T follicular helper cell (primary cell): Measurements from ENCODE around the gene DGCR2.
"Not testable (repeated sequence)": the region's sequence is repeated elsewhere in the genome, so short reads cannot be mapped to it uniquely, and the experiment has no call there.

Experiments used
- DNase-seq: peaks from one replicate; pipeline ENCODE4 v3.0.0-alpha.2; 2020; ENCODE audit warnings: low read depth

The DGCR2 gene

GRCh38 chr22:19041704-19042074 lies 80.5 kb downstream of the DGCR2 start:
- no peak for DNase-seq

DNA sequence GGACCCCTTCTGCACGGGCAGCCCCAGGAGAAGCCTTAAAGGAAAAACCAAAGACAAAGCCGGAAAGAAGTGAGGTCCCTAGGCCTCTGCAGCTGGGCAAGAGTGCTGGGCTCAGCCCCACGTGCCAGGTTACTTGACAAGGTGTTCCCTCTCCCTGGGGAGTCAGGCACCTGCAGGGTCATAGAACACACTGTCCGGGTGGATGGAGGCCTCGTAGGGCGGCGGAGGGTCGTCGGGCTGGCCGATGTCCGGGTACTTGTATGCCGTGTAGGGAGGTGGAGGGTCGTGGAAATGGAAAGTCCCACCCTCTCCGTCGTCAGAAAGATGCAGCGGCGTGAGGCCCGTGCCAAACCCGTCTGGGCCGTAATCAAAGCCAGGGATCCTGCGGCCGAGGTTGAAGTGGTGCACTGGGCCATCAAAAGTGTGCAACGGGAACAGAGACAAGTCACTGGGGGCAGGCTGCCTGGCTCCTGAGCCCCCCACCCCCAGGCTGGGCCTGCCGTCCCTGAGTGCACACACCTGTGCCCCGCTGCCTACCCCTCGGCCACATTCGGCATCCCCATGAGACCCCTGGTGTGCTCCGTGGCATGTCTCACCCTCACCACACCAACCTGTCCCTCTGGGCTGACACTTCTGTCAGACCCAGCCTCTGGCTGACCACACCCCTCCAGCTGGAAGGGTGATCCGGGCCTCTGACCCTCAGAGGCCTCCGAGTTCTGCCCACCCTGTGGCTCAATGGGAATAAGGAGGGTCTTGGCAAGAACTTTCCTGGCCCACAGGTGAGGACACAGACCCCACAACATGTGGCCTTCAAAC lies 81.1 kb downstream of the DGCR2 start:
- DNase-seq: no peak

DNA sequence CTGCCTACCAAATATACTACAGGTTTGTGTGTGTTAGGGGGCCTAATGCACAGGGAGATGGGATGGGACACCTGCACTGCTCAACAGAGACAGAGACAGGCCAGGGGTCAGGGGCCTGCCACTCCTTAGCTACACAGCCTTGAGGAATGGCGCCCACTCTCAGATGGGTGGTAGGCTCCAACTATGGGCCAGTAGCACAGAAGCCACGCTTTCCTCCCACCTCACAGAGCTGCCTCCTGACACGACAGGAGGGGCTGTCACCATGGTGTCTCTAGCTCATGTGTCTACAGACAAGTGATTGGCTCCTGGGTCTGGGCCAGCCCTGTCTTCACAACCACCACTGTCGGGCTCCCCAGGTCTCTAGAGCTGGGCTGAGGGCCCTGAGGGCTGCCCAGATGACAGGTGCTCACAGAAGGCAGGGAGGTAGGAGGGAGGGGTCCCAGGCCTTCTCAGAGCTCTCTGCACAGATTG lies 81.8 kb downstream of the DGCR2 start:
- no peak for DNase-seq

DNA sequence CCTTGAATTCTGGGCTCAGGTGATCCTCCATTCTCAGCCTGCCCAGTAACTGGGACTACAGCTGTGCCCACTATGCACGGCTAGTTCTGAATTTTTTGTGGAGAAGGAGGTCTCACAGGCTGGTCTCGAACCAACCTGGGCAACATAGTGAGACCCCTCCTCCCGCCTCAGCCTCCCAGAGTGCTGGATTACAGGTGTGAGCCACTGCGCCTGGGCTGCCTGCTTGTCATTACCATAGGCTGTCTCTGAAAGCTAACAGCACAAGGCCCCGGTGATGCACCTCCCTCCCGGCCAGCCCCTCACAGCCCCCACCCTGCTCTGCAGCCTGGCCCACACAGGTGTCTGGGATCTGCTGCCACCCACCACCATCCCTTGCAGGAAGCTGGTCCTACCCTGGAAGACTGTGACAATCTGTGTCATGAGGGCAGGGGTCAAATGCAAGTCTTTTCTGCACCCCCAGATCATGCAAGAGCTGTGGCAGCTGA lies 82.4 kb downstream of the DGCR2 start:
- DNase-seq: no peak

DNA sequence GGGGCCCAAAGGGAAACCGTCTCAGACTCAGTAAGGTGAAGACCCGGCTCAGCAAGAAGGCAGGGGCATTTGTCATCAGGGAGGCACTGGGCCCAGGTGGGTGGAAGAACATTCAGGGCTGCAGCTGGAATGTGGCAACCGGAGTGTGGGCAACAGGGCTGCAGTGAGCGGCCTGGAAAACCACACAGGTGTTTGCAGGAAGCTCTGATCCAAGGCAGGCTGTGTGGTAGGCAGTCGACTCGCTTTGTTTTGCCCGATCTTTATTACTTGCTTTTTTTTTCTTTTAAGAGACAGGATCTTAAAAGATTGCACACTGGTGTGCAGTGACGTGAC lies 82.8 kb downstream of the DGCR2 start:
- no peak for DNase-seq

DNA sequence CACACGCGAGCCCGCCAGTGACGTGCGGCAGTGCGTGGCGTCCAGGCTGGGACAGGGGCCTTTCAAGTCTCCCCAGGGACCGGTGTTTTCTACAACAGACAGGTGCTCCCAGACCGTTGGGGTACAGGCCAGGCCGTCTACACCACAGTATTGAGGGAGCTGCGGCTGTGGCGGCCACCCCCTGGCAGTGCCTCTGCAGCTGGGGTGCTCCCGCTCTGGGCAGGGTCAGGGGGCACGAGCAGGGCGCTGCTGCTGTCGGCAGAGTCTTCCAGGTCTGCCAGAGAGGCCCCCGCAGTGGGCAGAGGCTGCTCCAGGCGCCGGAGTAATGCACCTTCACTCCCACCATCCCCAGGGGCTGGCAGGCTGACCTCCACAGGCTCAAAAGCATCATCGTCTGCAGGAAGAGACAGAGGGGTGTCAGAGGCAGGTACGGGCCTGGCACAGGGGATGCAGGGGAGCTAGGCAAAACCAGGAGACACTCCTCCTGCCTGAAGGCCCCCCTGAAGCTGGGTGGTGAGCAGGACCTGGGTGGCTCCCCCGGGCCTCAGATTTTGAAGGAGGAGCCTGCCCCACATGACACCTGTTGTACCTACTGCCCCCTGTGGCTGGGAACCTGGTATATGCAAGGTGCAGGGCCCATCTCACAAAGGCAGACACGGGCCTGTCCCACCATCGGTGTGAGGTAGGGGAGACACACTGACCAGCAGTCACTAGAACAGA lies 83.3 kb downstream of the DGCR2 start:
- no peak for DNase-seq

DNA sequence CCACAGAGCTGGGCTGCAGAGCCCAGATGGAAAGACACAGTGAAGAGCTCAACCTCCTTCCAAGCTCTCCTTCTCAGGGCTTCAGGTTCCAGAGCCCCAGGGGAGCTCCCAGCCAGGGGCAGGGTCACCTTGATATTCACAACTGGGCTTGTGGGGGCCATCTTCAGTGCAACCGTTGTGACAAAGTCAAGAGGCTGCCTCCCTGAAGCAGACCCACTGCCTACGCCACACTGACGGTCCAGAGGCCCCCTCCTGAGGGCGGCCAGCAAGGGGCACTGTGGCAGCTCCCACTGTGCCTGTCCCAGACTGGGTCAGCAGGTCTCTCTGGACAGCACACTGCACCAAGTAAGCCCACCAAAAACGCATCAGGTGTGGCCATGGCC lies 84.1 kb downstream of the DGCR2 start:
- no peak for DNase-seq

- no peak for DNase-seq
These were observed 84.7 kb downstream of the DGCR2 start for GRCh38 chr22:19037282-19038163.

DNA sequence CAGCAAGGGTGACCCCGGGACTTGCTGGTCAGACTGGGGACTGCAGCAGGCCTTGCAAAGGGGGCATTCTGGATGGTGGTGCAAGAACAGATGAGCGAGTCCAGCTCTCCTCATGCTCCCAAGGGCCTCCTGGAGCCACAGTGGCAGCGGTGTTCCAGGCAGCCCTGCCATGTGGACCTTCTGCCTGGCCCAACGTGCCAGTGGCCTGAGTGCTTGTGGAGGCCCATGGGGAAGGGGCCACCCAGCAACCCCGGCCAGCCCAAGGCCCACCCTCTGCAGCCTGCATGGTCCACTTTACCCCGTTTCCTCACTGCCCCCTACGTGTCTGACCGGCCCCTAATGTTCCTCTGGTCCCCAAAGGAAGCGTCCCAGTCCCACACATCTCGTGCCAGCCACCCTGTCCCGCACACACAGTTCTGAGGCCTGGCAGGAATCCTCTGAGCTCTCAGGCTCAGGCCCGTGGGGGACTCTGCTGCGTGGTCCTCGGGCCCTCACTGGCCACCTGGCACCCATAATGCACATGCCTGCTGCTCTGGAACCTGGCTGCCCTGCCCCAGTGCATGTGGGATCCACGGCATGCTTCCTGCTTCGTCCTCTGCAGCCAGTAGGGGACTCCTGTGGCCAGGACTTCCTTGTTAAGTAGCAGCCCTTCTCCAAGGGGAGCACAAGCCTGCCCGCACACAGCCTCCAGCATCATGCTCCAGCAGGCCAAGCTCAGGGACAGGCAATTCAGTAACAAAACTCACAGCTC lies 85.5 kb downstream of the DGCR2 start:
- DNase-seq: no peak

- no peak for DNase-seq
These were observed 86.0 kb downstream of the DGCR2 start for GRCh38 chr22:19036229-19036522.

- DNase-seq: no peak
These were observed 86.6 kb downstream of the DGCR2 start for GRCh38 chr22:19035474-19036228.

- DNase-seq: not testable (repeated sequence)
These were observed 87.1 kb downstream of the DGCR2 start for GRCh38 chr22:19035126-19035473.

- DNase-seq: not testable (repeated sequence)
These were observed 87.5 kb downstream of the DGCR2 start for GRCh38 chr22:19034724-19035120.

DNA sequence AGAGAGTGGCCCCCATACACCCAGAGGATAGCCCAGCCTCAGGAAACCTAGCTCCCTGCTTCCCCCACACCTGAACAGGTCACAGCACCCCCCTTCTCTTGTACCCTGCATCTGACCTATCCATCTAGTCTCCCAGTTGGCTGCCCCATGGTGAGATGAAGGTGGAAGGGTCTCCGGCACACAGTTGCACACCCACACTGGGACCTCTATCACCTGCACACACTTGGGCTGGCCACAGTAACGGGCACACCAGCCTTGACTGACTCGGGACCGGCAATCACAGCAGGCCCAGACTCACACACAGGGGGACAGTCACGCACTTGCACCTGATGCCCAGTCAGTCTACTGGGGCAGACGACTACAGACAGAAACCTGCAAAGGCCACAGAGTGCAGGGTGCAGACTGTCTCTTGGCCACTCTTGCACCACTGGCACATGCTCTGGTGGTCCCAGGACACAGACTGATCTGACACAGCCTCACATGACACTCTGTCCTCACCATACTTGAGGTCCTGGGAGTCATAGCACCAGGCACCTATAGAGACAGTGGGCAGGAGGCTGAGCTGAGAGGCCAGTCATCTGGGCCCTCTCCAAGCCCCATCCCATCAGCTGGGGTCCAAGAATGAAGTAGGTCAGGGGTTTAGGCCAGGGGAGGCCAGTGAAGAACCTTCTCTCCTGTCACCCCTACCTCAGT lies 88.0 kb downstream of the DGCR2 start:
- not testable (repeated sequence) for DNase-seq

DNA sequence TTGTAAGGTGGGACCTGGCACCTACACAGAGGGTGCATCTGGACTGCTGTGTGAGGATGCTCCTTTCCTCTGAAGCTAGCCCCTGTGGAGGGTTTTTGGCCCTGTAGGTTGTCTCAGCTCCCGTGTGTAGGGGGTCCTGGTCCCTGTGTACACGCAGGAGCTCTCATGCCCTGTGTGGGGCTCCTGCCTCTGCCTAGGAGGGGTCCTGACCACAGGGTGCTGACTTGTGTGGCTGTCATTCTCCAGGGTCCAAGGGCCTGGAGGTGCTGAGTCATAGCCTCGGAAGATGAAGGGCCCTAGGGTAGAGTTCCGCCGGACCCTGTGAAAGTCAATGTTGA lies 88.7 kb downstream of the DGCR2 start:
- DNase-seq: not testable (repeated sequence)

GRCh38 chr22:19032898-19033567 lies 89.2 kb downstream of the DGCR2 start:
- not testable (repeated sequence) for DNase-seq

DNA sequence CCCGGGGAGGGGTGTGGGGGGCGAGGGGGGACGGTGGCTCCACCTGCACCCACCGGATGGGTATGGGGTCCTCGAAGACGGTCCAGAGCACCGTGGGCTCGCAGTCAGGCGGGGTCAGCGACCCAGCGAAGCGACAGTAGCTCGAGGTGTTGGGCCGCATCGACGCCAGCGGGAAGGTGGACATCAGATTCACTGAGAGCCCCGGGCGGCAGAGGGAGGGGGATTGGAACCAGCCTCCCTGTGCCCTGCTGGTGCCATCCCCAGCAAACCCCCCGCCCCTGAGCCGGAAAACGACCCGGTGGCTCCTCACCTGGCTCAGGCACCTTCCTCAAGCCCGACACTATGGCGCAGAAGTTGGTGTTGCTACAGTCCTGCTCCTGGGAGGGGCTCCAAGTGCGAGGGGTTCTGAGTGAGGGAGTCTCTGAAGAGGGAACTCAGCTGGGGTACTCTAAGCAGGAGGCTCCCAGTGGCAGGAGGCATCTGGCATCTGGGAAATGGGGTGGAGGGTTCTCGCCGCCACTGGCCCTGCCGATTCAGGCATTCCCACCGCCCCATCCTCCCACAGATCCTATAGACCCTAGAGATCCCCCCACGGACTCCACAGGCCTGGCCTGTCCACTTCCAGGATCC lies 89.9 kb downstream of the DGCR2 start:
- not testable (repeated sequence) for DNase-seq

- DNase-seq: not testable (repeated sequence)
These were observed 91.3 kb downstream of the DGCR2 start for GRCh38 chr22:19030889-19031252.

DNA sequence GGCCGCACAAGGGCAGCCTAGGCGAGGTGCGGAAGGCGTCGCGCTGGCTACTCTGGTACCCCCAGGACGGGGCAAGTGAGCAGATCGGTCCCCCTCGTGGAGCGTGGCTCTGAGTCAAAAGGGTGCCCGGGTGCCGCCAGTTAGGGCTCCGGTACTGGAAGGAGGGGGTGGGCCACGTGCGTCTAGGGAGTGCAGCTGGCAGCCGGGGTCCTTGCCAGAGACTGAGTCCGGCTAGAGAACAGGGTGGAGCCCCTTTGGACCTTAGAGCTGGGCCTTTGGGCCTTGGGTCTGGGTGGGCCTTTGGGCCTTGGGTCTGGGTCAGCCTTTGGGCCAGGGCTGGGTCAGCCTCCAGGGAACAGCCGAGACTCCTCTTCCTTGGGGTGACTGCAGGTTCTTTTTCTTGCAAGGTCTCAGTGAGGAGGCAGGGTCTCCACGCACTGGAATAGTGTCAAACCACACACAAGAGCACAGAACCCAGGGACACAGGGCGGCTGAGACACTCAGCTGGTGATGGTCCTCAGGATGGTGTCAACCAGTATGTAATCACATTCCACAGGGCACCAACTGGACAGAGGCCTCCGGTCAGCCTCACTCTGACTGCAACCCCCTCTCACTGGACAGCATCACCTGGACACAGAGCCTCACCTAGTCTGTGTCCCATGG lies 91.9 kb downstream of the DGCR2 start:
- DNase-seq: not testable (repeated sequence)
